Measurements from ENCODE around the gene SWAP70. TPM values are rescaled to one million over a fixed set of nuclear protein-coding genes. Genes with fewer than 3 reads are reported as not detected.

Gene SWAP70
- total RNA-seq: 16.3 and 17.3 TPM in 2 replicates

GRCh38 chr11:9663699-9664275 lies at the start of gene SWAP70:
Gene SWAP70 (plus strand): TSS chr11:9664077. CDS start chr11:9664180, 103 bp downstream.

Other genes with a start within 250 kb of the SWAP70 start
- 10.1 and 10.5 TPM in 2 replicates for gene ZNF143, start 203.1 kb upstream of the SWAP70 start, total RNA-seq
- 15.4 and 22.6 TPM in 2 replicates for gene WEE1, start 90.4 kb upstream of the SWAP70 start, total RNA-seq

All from cardiac ventricle fibroblast (primary cell).